ENCODE results near the gene RAP1GAP.

DNA sequence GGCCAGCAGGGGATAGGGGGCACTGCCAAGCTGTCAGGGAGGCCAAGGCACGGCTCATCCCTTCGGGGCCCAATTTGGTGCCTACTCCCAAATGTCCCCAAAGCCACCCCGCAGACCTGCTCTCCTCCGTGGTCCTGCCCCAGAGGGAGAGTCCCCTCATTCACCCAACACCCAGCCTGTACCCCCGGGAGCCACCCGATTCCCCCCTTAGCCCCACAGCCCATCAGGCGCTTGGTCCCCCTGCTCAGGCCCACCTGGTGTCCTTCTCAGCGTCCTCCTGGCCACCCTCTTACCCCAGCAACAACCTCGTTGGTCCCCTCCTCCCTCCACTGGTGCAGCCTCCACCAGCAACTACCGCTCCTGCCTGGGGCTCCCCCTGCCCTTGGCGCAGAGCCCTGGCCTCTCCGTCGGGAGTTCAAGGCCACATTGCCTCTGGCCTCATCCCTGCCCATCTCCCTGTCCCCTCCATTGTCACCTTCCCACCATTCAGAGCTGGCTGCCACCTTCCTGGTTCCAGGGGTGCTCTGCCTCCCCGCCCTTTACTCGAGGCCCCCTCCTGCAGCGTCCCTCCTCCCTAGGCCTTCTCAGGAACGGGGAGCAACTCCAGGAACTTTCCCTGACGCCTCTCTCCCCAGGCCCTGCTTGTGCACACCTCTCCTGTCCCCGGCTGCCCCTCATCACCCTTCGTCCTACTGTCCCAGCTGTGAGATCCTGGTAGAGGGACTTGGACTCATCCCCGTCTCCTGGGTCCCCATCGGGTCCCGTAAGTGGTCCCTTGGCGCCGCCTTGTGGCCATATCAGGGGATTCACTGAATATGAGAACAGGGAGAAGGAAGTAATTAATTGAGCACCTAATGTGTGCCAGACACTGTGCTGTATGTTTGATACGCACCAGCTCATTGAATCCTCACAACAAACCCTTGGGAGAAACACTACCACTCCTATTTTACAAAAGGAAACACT is 73.9 kb downstream of the RAP1GAP start:
- TF ChIP-seq, protein P1, sequence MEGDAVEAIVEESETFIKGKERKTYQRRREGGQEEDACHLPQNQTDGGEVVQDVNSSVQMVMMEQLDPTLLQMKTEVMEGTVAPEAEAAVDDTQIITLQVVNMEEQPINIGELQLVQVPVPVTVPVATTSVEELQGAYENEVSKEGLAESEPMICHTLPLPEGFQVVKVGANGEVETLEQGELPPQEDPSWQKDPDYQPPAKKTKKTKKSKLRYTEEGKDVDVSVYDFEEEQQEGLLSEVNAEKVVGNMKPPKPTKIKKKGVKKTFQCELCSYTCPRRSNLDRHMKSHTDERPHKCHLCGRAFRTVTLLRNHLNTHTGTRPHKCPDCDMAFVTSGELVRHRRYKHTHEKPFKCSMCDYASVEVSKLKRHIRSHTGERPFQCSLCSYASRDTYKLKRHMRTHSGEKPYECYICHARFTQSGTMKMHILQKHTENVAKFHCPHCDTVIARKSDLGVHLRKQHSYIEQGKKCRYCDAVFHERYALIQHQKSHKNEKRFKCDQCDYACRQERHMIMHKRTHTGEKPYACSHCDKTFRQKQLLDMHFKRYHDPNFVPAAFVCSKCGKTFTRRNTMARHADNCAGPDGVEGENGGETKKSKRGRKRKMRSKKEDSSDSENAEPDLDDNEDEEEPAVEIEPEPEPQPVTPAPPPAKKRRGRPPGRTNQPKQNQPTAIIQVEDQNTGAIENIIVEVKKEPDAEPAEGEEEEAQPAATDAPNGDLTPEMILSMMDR (conservative IDR thresholded peaks at IDR 0.05; ENCODE audit: low read length) = peak; percentile 80
- no peak for TF ChIP-seq EZH2phosphoT487 (IDR thresholded peaks at IDR 0.05; ENCODE audit: borderline replicate concordance)

Data from Loucy (cell line).